OCI-LY3 (cell line): ENCODE measurements around the gene PLTP.

ENCODE experiments used
- CTCF ChIP-seq: fragments of 200-600, 300-600 bp; sonication (generic); IDR thresholded peaks from 2 replicates; pipeline ENCODE4 v1.5.1; 2014; ENCODE audit warnings: antibody characterized with exemption, low read length, low read depth
- EZH2phosphoT487 ChIP-seq: fragments of 200-600 bp; shearing (Covaris generic); IDR thresholded peaks from 2 replicates; pipeline ENCODE4 v1.6.1; 2018; ENCODE audit warnings: antibody characterized with exemption, mixed run types, low read depth

GRCh38 chr20:45912344-45912682 is 358 bp upstream of the PLTP start:
- TF ChIP-seq EZH2phosphoT487 = no peak
- no peak for TF ChIP-seq CTCF
